GM12891 (cell line): ENCODE results near the gene RIMBP2.

Experiments used
- POLR2A ChIP-seq: IDR thresholded peaks from 2 replicates; pipeline ENCODE4 v1.6.1; 2011; ENCODE audit warnings: low read depth, low read length, control low read depth
- POLR2AphosphoS5 ChIP-seq: IDR thresholded peaks from 2 replicates; pipeline ENCODE4 v1.6.1; 2011; ENCODE audit warnings: low read depth, low read length, control low read depth
- POU2F2 ChIP-seq: IDR thresholded peaks from 2 replicates; pipeline ENCODE4 v1.6.1; 2011; ENCODE audit warnings: low read depth, mild to moderate bottlenecking, control low read depth, low read length, moderate library complexity
- SPI1 ChIP-seq: IDR thresholded peaks from 2 replicates; pipeline ENCODE4 v1.6.1; 2011; ENCODE audit warnings: low read depth, low read length, control low read depth
- TAF1 ChIP-seq: IDR thresholded peaks from 2 replicates; pipeline ENCODE4 v1.6.1; 2011; ENCODE audit warnings: low read depth, low read length, control low read depth

GRCh38 chr12:130369816-130370215 lies 346.3 kb downstream of the RIMBP2 start:
- TF ChIP-seq POLR2A (no peak), TAF1 (no peak), POLR2AphosphoS5 (no peak), POU2F2 (no peak), SPI1 (no peak)
